Measurements from ENCODE around the gene ATCAY. TPM values are rescaled to one million over a fixed set of nuclear protein-coding genes. Genes with fewer than 3 reads are reported as not detected.

Gene ATCAY
- total RNA-seq, 1 donor: not detected

DNA sequence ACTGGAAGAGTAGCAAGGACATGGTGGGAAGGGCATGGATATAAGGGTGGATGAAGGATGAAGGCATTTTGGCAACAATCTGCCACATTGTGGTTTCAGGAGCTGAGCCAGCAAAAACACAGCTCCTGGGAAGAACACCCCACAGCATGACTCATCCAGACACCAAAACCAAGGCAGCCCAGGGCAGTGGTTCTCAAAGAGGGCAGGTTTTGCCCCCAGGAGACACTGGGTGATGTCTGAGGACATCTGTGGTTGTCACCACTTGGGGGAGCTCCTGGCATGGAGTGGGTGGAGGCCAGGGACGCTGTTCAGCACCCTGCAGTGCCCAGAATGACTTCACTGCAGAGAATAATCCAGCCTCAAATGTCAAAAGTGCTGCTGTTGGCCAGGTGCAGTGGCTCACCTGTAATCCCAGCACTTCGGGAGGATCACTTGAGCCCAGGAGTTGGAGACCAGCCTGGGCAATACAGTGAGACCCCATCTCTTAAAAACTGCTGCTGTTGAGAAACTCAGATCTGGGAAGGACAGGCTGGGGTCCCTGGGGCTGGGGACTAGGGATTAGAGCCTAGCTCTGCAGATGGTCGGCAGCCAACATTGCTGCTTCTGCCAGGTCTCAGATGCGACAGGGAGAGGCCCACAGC, 27.8 kb upstream of the ATCAY start:
- Histone ChIP-seq H3K9me3 (ENCODE audit: low read depth, low read length) (peaks cover 9% of the 10 kb centered on the region), H3K4me1 (ENCODE audit: insufficient read depth, low read length) (no peaks in the 10 kb centered on the region), H3K36me3 (ENCODE audit: insufficient read depth, low read length) (no peaks in the 10 kb centered on the region), H4K20me1 (ENCODE audit: insufficient read depth, low read length) (no peaks in the 10 kb centered on the region), H3K27ac (ENCODE audit: low read depth, low read length) (no peak overlapping the region), H2AFZ (ENCODE audit: low read length) (no peak overlapping the region), H3K79me2 (ENCODE audit: insufficient read depth, low read length) (no peaks in the 10 kb centered on the region), H3K4me3 (ENCODE audit: insufficient read depth, low read length) (no peak overlapping the region), H3K27me3 (ENCODE audit: insufficient read depth, low read length) (peaks cover 4% of the 10 kb centered on the region), H3K4me2 (ENCODE audit: insufficient read depth, low read length) (no peak overlapping the region)
- peak; percentile 97 for DNase-seq (ENCODE audit: insufficient read length, low spot score, missing footprints)
- TF ChIP-seq, protein P1, sequence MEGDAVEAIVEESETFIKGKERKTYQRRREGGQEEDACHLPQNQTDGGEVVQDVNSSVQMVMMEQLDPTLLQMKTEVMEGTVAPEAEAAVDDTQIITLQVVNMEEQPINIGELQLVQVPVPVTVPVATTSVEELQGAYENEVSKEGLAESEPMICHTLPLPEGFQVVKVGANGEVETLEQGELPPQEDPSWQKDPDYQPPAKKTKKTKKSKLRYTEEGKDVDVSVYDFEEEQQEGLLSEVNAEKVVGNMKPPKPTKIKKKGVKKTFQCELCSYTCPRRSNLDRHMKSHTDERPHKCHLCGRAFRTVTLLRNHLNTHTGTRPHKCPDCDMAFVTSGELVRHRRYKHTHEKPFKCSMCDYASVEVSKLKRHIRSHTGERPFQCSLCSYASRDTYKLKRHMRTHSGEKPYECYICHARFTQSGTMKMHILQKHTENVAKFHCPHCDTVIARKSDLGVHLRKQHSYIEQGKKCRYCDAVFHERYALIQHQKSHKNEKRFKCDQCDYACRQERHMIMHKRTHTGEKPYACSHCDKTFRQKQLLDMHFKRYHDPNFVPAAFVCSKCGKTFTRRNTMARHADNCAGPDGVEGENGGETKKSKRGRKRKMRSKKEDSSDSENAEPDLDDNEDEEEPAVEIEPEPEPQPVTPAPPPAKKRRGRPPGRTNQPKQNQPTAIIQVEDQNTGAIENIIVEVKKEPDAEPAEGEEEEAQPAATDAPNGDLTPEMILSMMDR (IDR thresholded peaks at IDR 0.05; ENCODE audit: extremely low read depth, low read depth, low read length): peak; percentile 30

DNA sequence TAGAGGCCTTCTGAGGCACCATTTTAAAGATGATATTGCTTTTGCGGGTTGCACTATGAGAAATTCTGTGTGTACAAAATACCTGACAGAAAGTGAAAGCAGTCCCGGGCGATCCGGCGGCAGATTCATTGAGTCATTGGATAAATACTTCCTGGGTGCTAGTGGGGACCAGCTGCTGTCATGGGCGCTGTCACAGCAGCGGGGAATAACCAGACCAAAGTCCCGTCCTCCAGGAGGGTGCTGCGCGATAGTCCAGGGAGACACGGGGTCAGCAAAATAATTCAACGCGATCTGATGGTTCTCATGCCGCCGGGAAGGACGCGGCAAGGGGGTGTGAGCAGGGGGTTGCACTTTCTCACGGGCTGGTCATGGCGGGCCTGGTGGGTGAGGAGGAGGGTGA, 25.2 kb upstream of the ATCAY start:
- DNase-seq (ENCODE audit: insufficient read length, low spot score, missing footprints): peak; percentile 1
- TF ChIP-seq, protein P1 (IDR thresholded peaks at IDR 0.05; ENCODE audit: extremely low read depth, low read depth, low read length): no peak
- H3K4me3 ChIP-seq (ENCODE audit: insufficient read depth, low read length): no peak overlapping the region

DNA sequence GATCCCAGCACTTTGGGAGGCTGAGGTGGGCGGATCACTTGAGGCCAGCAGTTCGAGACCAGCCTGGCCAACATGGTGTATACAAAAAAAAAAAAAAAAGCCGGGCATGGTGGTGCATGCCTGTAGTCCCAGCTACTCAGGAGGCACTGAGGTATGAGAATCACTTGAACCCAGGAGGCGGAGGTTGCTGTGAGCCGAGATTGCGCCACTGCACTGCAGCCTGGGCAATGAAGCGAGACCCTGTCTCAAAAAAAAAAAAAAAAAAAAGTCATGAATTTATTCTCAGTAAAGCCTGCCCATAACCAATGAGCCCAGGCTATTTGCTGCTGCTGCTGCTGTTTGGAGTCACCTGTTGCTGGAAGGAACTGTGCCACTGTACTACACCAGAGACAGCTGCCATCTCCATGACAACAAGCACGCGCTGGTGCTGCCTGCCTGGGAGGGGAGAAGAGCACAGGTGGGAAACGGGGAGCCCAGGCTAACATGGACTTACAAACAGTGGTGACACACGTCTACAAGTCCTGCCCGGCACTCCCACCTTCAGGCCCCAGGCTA, 23.0 kb upstream of the ATCAY start:
- Histone ChIP-seq H3K27me3 (ENCODE audit: insufficient read depth, low read length) (peaks cover 8% of the 10 kb centered on the region), H3K4me1 (ENCODE audit: insufficient read depth, low read length) (no peaks in the 10 kb centered on the region), H3K36me3 (ENCODE audit: insufficient read depth, low read length) (no peaks in the 10 kb centered on the region), H3K4me3 (ENCODE audit: insufficient read depth, low read length) (no peak overlapping the region), H3K4me2 (ENCODE audit: insufficient read depth, low read length) (no peak overlapping the region), H3K79me2 (ENCODE audit: insufficient read depth, low read length) (no peaks in the 10 kb centered on the region), H4K20me1 (ENCODE audit: insufficient read depth, low read length) (no peaks in the 10 kb centered on the region), H3K27ac (ENCODE audit: low read depth, low read length) (no peak overlapping the region), H2AFZ (ENCODE audit: low read length) (no peak overlapping the region), H3K9me3 (ENCODE audit: low read depth, low read length) (no peaks in the 10 kb centered on the region)
- TF ChIP-seq, protein P1 (IDR thresholded peaks at IDR 0.05; ENCODE audit: extremely low read depth, low read depth, low read length): no peak
- DNase-seq (ENCODE audit: insufficient read length, low spot score, missing footprints): peak; percentile 81

More for the DNA sequence above, 25.2 kb upstream of the ATCAY start:
- Histone ChIP-seq H3K36me3 (ENCODE audit: insufficient read depth, low read length) (no peaks in the 10 kb centered on the region), H3K27me3 (ENCODE audit: insufficient read depth, low read length) (peaks cover 6% of the 10 kb centered on the region), H3K27ac (ENCODE audit: low read depth, low read length) (no peak overlapping the region), H4K20me1 (ENCODE audit: insufficient read depth, low read length) (no peaks in the 10 kb centered on the region), H3K4me1 (ENCODE audit: insufficient read depth, low read length) (no peaks in the 10 kb centered on the region), H3K79me2 (ENCODE audit: insufficient read depth, low read length) (no peaks in the 10 kb centered on the region), H2AFZ (ENCODE audit: low read length) (no peak overlapping the region), H3K4me2 (ENCODE audit: insufficient read depth, low read length) (no peak overlapping the region), H3K9me3 (ENCODE audit: low read depth, low read length) (peaks cover 9% of the 10 kb centered on the region)

DNA sequence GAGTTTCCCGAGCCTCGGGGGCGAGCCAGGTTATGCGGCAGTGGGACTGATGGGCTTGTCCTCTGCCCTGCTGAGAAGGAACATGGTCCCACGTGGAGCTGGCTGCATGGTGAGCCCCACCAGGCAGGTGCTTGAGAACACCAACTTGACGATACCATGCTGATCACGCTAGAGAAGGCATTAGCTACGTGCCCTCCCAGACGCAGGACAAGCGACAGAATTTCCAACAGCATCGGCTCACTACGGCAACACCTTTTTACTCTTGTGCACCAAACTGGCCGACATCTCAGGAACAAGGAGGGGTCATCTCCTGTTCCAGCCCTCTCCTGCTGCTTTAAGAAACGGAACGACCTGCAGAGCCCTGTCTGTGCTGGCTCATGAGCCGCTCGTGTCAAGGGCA, 20.0 kb upstream of the ATCAY start:
- Histone ChIP-seq H3K9me3 (ENCODE audit: low read depth, low read length) (no peaks in the 10 kb centered on the region), H3K27ac (ENCODE audit: low read depth, low read length) (no peak overlapping the region), H2AFZ (ENCODE audit: low read length) (no peak overlapping the region), H3K4me2 (ENCODE audit: insufficient read depth, low read length) (no peak overlapping the region), H3K4me1 (ENCODE audit: insufficient read depth, low read length) (no peaks in the 10 kb centered on the region), H3K36me3 (ENCODE audit: insufficient read depth, low read length) (no peaks in the 10 kb centered on the region), H4K20me1 (ENCODE audit: insufficient read depth, low read length) (no peaks in the 10 kb centered on the region), H3K79me2 (ENCODE audit: insufficient read depth, low read length) (no peaks in the 10 kb centered on the region), H3K4me3 (ENCODE audit: insufficient read depth, low read length) (no peak overlapping the region), H3K27me3 (ENCODE audit: insufficient read depth, low read length) (peaks cover 10% of the 10 kb centered on the region)
- TF ChIP-seq, protein P1 (IDR thresholded peaks at IDR 0.05; ENCODE audit: extremely low read depth, low read depth, low read length): no peak
- DNase-seq (ENCODE audit: insufficient read length, low spot score, missing footprints): peak; percentile 69

All from osteoblast (primary cell).